ENCODE results near the gene MYH7B.

- no peak for TF ChIP-seq TAF1 (IDR thresholded peaks at IDR 0.05; ENCODE audit: low read depth, low read length)
- TF ChIP-seq POLR2A (IDR thresholded peaks at IDR 0.05; ENCODE audit: low read depth, low read length), result no peak
Measured at GRCh38 chr20:34983995-34984735, 28.5 kb downstream of the MYH7B start.
